Measurements from ENCODE around the gene MMP24. TPM values are rescaled to one million over a fixed set of nuclear protein-coding genes. Genes with fewer than 3 reads are reported as not detected.

The MMP24 gene
- total RNA-seq, 1 donor from 2014 or later, result 15.6 TPM

GRCh38 chr20:35243986-35244385, 17.5 kb downstream of the MMP24 start:
- peaks cover 18% of the 10 kb centered on the region for H3K4me1 Mint-ChIP-seq (ENCODE audit: low read depth, unreplicated experiment)
- no peak for FAIRE-seq
- H2AFZ ChIP-seq (ENCODE audit: low read depth, low read length), result no peak overlapping the region
- TF ChIP-seq CTCF (IDR thresholded peaks at IDR 0.05; ENCODE audit: insufficient read depth, low read depth, low read length), result no peak
- no peak for TF ChIP-seq EZH2 (IDR thresholded peaks at IDR 0.05; ENCODE audit: insufficient read depth, low read length)
- H3K79me2 ChIP-seq (ENCODE audit: insufficient read depth, low read length), result no peaks in the 10 kb centered on the region
- H3K27me3 Mint-ChIP-seq (ENCODE audit: low read depth, unreplicated experiment), result peaks cover 1% of the 10 kb centered on the region
- no peak overlapping the region for H3K27ac ChIP-seq (ENCODE audit: low read depth, low read length)
- H4K20me1 ChIP-seq (ENCODE audit: insufficient read depth, low read length), result no peaks in the 10 kb centered on the region
- no peak overlapping the region for H3K4me3 Mint-ChIP-seq (ENCODE audit: unreplicated experiment)
- H3K36me3 ChIP-seq (ENCODE audit: insufficient read depth, low read length), result no peaks in the 10 kb centered on the region
- no peaks in the 10 kb centered on the region for H3K4me1 ChIP-seq (ENCODE audit: insufficient read depth, low read length)
- no peak overlapping the region for H3K27ac Mint-ChIP-seq (ENCODE audit: unreplicated experiment)
- H3K4me2 ChIP-seq (ENCODE audit: low read length), result no peak overlapping the region
- peaks cover 2% of the 10 kb centered on the region for H3K9me3 Mint-ChIP-seq (ENCODE audit: unreplicated experiment)
- H3K9me3 ChIP-seq (ENCODE audit: insufficient read depth, low read depth, low read length), result no peaks in the 10 kb centered on the region
- H3K36me3 Mint-ChIP-seq (ENCODE audit: low read depth, unreplicated experiment), result peaks cover 3% of the 10 kb centered on the region
- peaks cover 22% of the 10 kb centered on the region for H3K27me3 ChIP-seq (ENCODE audit: insufficient read depth, low read length)
- no peak for DNase-seq (ENCODE audit: low read depth)
- H3K4me3 ChIP-seq (ENCODE audit: insufficient read depth, low read depth, low read length), result no peak overlapping the region
- H3K9ac ChIP-seq (ENCODE audit: low read length), result no peak overlapping the region

GRCh38 chr20:35246723-35247122, 20.2 kb downstream of the MMP24 start:
- Histone ChIP-seq H3K36me3 (ENCODE audit: insufficient read depth, low read length) (no peaks in the 10 kb centered on the region), H3K4me1 (ENCODE audit: insufficient read depth, low read length) (no peaks in the 10 kb centered on the region), H3K27me3 (ENCODE audit: insufficient read depth, low read length) (peaks cover 13% of the 10 kb centered on the region), H4K20me1 (ENCODE audit: insufficient read depth, low read length) (no peaks in the 10 kb centered on the region), H3K9me3 (ENCODE audit: insufficient read depth, low read depth, low read length) (no peaks in the 10 kb centered on the region), H2AFZ (ENCODE audit: low read depth, low read length) (no peak overlapping the region), H3K9ac (ENCODE audit: low read length) (no peak overlapping the region), H3K4me3 (ENCODE audit: insufficient read depth, low read depth, low read length) (no peak overlapping the region), H3K79me2 (ENCODE audit: insufficient read depth, low read length) (no peaks in the 10 kb centered on the region), H3K27ac (ENCODE audit: low read depth, low read length) (no peak overlapping the region), H3K4me2 (ENCODE audit: low read length) (no peak overlapping the region)
- DNase-seq (ENCODE audit: low read depth) (no peak), FAIRE-seq (no peak)
- peaks cover 3% of the 10 kb centered on the region for H3K36me3 Mint-ChIP-seq (ENCODE audit: low read depth, unreplicated experiment)
- peaks cover 2% of the 10 kb centered on the region for H3K9me3 Mint-ChIP-seq (ENCODE audit: unreplicated experiment)
- H3K4me1 Mint-ChIP-seq (ENCODE audit: low read depth, unreplicated experiment), result peaks cover 4% of the 10 kb centered on the region
- H3K27ac Mint-ChIP-seq (ENCODE audit: unreplicated experiment), result no peak overlapping the region
- peaks cover 1% of the 10 kb centered on the region for H3K27me3 Mint-ChIP-seq (ENCODE audit: low read depth, unreplicated experiment)
- no peak overlapping the region for H3K4me3 Mint-ChIP-seq (ENCODE audit: unreplicated experiment)
- TF ChIP-seq CTCF (IDR thresholded peaks at IDR 0.05; ENCODE audit: insufficient read depth, low read depth, low read length) (no peak), EZH2 (IDR thresholded peaks at IDR 0.05; ENCODE audit: insufficient read depth, low read length) (no peak)

- no peak overlapping the region for H3K9ac ChIP-seq (ENCODE audit: low read length)
- peak overlapping the region; percentile 34 for H3K27ac Mint-ChIP-seq (ENCODE audit: unreplicated experiment)
- FAIRE-seq, result no peak
These were observed 22.4 kb downstream of the MMP24 start for GRCh38 chr20:35248641-35249475.

More at GRCh38 chr20:35248641-35249475, 22.4 kb downstream of the MMP24 start:
- no peak overlapping the region for H3K27ac ChIP-seq (ENCODE audit: low read depth, low read length)
- peaks cover 4% of the 10 kb centered on the region for H3K27me3 ChIP-seq (ENCODE audit: insufficient read depth, low read length)
- peaks cover 3% of the 10 kb centered on the region for H3K36me3 Mint-ChIP-seq (ENCODE audit: low read depth, unreplicated experiment)
- no peaks in the 10 kb centered on the region for H3K9me3 ChIP-seq (ENCODE audit: insufficient read depth, low read depth, low read length)
- H3K4me1 ChIP-seq (ENCODE audit: insufficient read depth, low read length), result no peaks in the 10 kb centered on the region
- no peaks in the 10 kb centered on the region for H4K20me1 ChIP-seq (ENCODE audit: insufficient read depth, low read length)
- no peak overlapping the region for H3K4me3 Mint-ChIP-seq (ENCODE audit: unreplicated experiment)
- H2AFZ ChIP-seq (ENCODE audit: low read depth, low read length), result no peak overlapping the region
- peaks cover 2% of the 10 kb centered on the region for H3K9me3 Mint-ChIP-seq (ENCODE audit: unreplicated experiment)
- no peaks in the 10 kb centered on the region for H3K27me3 Mint-ChIP-seq (ENCODE audit: low read depth, unreplicated experiment)
- H3K4me2 ChIP-seq (ENCODE audit: low read length), result no peak overlapping the region
- no peaks in the 10 kb centered on the region for H3K36me3 ChIP-seq (ENCODE audit: insufficient read depth, low read length)
- no peaks in the 10 kb centered on the region for H3K79me2 ChIP-seq (ENCODE audit: insufficient read depth, low read length)
- TF ChIP-seq EZH2 (IDR thresholded peaks at IDR 0.05; ENCODE audit: insufficient read depth, low read length) (no peak), CTCF (IDR thresholded peaks at IDR 0.05; ENCODE audit: insufficient read depth, low read depth, low read length) (no peak)
- H3K4me1 Mint-ChIP-seq (ENCODE audit: low read depth, unreplicated experiment), result peaks cover 4% of the 10 kb centered on the region
- no peak overlapping the region for H3K4me3 ChIP-seq (ENCODE audit: insufficient read depth, low read depth, low read length)
- peak; percentile 38 for DNase-seq (ENCODE audit: low read depth)
